ENCODE measurements around the gene ADAMTS2.

The ADAMTS2 gene

GRCh38 chr5:179203248-179203647 is 142.0 kb downstream of the ADAMTS2 start:
- Histone ChIP-seq H2BK120ac (ENCODE audit: low read depth, low read length) (no peak overlapping the region), H3K9me3 (replicated peaks in 1 of 2; ENCODE audit: control insufficient read depth in 2 of 2, insufficient read depth in 1 of 2, low read depth in 1 of 2, low read length in 2 of 2) (no peaks in the 10 kb centered on the region), H3K27ac (replicated peaks; ENCODE audit: low read length) (no peak overlapping the region), H3K4ac (ENCODE audit: low read length) (no peak overlapping the region), H3K27me3 (ENCODE audit: control insufficient read depth in 3 of 3, insufficient read depth in 3 of 3, low read depth in 1 of 3, low read length in 3 of 3) (no peaks in the 10 kb centered on the region), H3K23ac (ENCODE audit: low read depth, low read length, poor library complexity) (peak overlapping the region; percentile 57), H4K91ac (ENCODE audit: low read depth, low read length, poor library complexity) (no peak overlapping the region), H3K79me1 (ENCODE audit: low read depth, low read length) (no peaks in the 10 kb centered on the region), H3K4me3 (ENCODE audit: low read length in 2 of 2) (no peak overlapping the region), H2AK5ac (ENCODE audit: low read depth, low read length) (peak overlapping the region; percentile 43), H2BK5ac (ENCODE audit: low read length) (no peak overlapping the region), H3K4me2 (ENCODE audit: insufficient read depth, low read length, poor library complexity, severe bottlenecking) (no peak overlapping the region), H2AFZ (ENCODE audit: low read length) (no peak overlapping the region), H2BK12ac (ENCODE audit: low read length) (peak overlapping the region; percentile 73), H3K4me1 (ENCODE audit: control insufficient read depth in 2 of 2, insufficient read depth in 1 of 2, low read depth in 1 of 2, low read length in 2 of 2) (peaks cover 0 to 7% of the 10 kb centered on the region in 2 donors), H4K8ac (ENCODE audit: low read depth, low read length) (no peak overlapping the region), H3K14ac (ENCODE audit: low read length) (no peak overlapping the region), H3K9ac (ENCODE audit: low read depth, low read length, poor library complexity) (peak overlapping the region; percentile 21), H3K36me3 (replicated peaks in 1 of 2; ENCODE audit: control insufficient read depth in 2 of 2, insufficient read depth in 2 of 2, low read length in 2 of 2) (no peaks in the 10 kb centered on the region), H3K18ac (ENCODE audit: low read length) (peak overlapping the region; percentile 71), H2BK15ac (ENCODE audit: low read length) (no peak overlapping the region)
- no CpG with 5 or more reads among the region's 9 CpGs for WGBS, 2 donors (ENCODE audit: extremely low coverage in 2 of 2, insufficient read length in 2 of 2, insufficient replicate concordance in 1 of 2)
- no peak for DNase-seq (ENCODE audit: low spot score)

DNA sequence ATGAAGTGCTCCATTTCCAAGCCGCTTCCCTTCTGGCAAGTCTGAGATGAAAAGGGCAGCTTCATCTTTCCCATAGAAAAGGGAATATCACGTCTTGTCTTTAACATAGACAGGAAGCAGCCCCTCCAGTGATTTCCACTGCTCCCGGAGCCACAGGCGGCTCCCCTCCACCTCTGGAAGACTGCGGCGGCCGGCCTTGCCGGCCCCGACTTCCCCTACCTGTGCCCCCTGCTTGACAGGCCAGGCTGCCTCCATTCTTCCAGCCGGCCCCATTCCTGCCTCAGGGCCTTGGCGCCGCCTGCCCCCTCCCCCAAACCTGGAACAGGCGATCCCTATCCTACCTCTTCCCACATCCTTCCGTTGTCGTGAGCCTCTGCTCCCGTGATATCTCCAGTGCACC is 143.3 kb downstream of the ADAMTS2 start:
- no peaks in the 10 kb centered on the region for H3K36me3 ChIP-seq (replicated peaks in 1 of 2; ENCODE audit: control insufficient read depth in 2 of 2, insufficient read depth in 2 of 2, low read length in 2 of 2)
- H2BK5ac ChIP-seq (ENCODE audit: low read length): no peak overlapping the region
- no peak overlapping the region for H3K27ac ChIP-seq (replicated peaks; ENCODE audit: low read length)
- no peak for DNase-seq (ENCODE audit: low spot score)
- no peak overlapping the region for H2BK15ac ChIP-seq (ENCODE audit: low read length)
- H2AK5ac ChIP-seq (ENCODE audit: low read depth, low read length): no peak overlapping the region
- H4K91ac ChIP-seq (ENCODE audit: low read depth, low read length, poor library complexity): no peak overlapping the region
- peak overlapping the region; percentile 60 for H3K18ac ChIP-seq (ENCODE audit: low read length)
- no peak overlapping the region for H3K9ac ChIP-seq (ENCODE audit: low read depth, low read length, poor library complexity)
- no peak overlapping the region for H3K23ac ChIP-seq (ENCODE audit: low read depth, low read length, poor library complexity)
- peaks cover 0 to 7% of the 10 kb centered on the region in 2 donors for H3K4me1 ChIP-seq (ENCODE audit: control insufficient read depth in 2 of 2, insufficient read depth in 1 of 2, low read depth in 1 of 2, low read length in 2 of 2)
- no peak overlapping the region for H4K8ac ChIP-seq (ENCODE audit: low read depth, low read length)
- H3K4me3 ChIP-seq (ENCODE audit: low read length in 2 of 2): no peak overlapping the region
- H3K14ac ChIP-seq (ENCODE audit: low read length): no peak overlapping the region
- no peaks in the 10 kb centered on the region for H3K27me3 ChIP-seq (ENCODE audit: control insufficient read depth in 3 of 3, insufficient read depth in 3 of 3, low read depth in 1 of 3, low read length in 3 of 3)
- no peaks in the 10 kb centered on the region for H3K79me1 ChIP-seq (ENCODE audit: low read depth, low read length)
- H2AFZ ChIP-seq (ENCODE audit: low read length): no peak overlapping the region
- no peak overlapping the region for H3K4me2 ChIP-seq (ENCODE audit: insufficient read depth, low read length, poor library complexity, severe bottlenecking)
- no peak overlapping the region for H2BK12ac ChIP-seq (ENCODE audit: low read length)
- no peaks in the 10 kb centered on the region for H3K9me3 ChIP-seq (replicated peaks in 1 of 2; ENCODE audit: control insufficient read depth in 2 of 2, insufficient read depth in 1 of 2, low read depth in 1 of 2, low read length in 2 of 2)
- no peak overlapping the region for H3K4ac ChIP-seq (ENCODE audit: low read length)
- H2BK120ac ChIP-seq (ENCODE audit: low read depth, low read length): no peak overlapping the region
- WGBS, 2 donors (ENCODE audit: extremely low coverage in 2 of 2, insufficient read length in 2 of 2, insufficient replicate concordance in 1 of 2): no CpG with 5 or more reads among the region's 16 CpGs

DNA sequence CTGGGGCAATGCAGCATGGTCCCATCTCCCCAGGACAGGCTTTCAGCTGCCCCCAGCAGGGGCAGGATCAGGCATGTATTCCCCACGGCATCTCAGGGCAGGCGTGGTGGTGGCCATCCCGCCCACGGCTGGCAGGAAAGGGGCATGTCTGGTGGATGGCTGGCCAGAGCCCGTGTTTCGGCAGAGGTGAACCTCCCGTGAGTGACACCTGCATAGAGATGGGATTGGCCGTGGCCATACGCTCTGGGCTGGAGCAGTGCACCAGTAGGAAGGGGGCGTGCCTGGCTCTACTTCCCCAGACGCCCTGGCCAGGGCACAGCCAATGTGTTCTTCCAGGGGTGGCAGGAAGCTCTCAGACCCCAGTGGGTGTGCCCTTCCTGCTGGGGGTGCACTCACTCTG is 146.0 kb downstream of the ADAMTS2 start:
- Histone ChIP-seq H3K27ac (replicated peaks; ENCODE audit: low read length) (no peak overlapping the region), H3K18ac (ENCODE audit: low read length) (peak overlapping the region; percentile 42), H4K8ac (ENCODE audit: low read depth, low read length) (no peak overlapping the region), H2BK15ac (ENCODE audit: low read length) (no peak overlapping the region), H2AFZ (ENCODE audit: low read length) (no peak overlapping the region), H3K4me1 (ENCODE audit: control insufficient read depth in 2 of 2, insufficient read depth in 1 of 2, low read depth in 1 of 2, low read length in 2 of 2) (peaks cover 0 to 1% of the 10 kb centered on the region in 2 donors), H2BK120ac (ENCODE audit: low read depth, low read length) (no peak overlapping the region), H3K14ac (ENCODE audit: low read length) (peak overlapping the region; percentile 92), H3K27me3 (ENCODE audit: control insufficient read depth in 3 of 3, insufficient read depth in 3 of 3, low read depth in 1 of 3, low read length in 3 of 3) (no peaks in the 10 kb centered on the region), H3K4ac (ENCODE audit: low read length) (peak overlapping the region; percentile 30), H2BK12ac (ENCODE audit: low read length) (no peak overlapping the region), H2BK5ac (ENCODE audit: low read length) (no peak overlapping the region), H3K36me3 (replicated peaks in 1 of 2; ENCODE audit: control insufficient read depth in 2 of 2, insufficient read depth in 2 of 2, low read length in 2 of 2) (no peaks in the 10 kb centered on the region), H3K79me1 (ENCODE audit: low read depth, low read length) (peaks cover 3% of the 10 kb centered on the region), H3K4me2 (ENCODE audit: insufficient read depth, low read length, poor library complexity, severe bottlenecking) (no peak overlapping the region), H4K91ac (ENCODE audit: low read depth, low read length, poor library complexity) (no peak overlapping the region), H3K9ac (ENCODE audit: low read depth, low read length, poor library complexity) (no peak overlapping the region), H3K4me3 (ENCODE audit: low read length in 2 of 2) (no peak overlapping the region), H3K9me3 (replicated peaks in 1 of 2; ENCODE audit: control insufficient read depth in 2 of 2, insufficient read depth in 1 of 2, low read depth in 1 of 2, low read length in 2 of 2) (no peaks in the 10 kb centered on the region), H2AK5ac (ENCODE audit: low read depth, low read length) (peak overlapping the region; percentile 82), H3K23ac (ENCODE audit: low read depth, low read length, poor library complexity) (peak overlapping the region; percentile 69)
- no CpG with 5 or more reads among the region's 11 CpGs for WGBS, 2 donors (ENCODE audit: extremely low coverage in 2 of 2, insufficient read length in 2 of 2, insufficient replicate concordance in 1 of 2)
- DNase-seq (ENCODE audit: low spot score): no peak

- Histone ChIP-seq H3K4me1 (ENCODE audit: control insufficient read depth in 2 of 2, insufficient read depth in 1 of 2, low read depth in 1 of 2, low read length in 2 of 2) (peaks cover 0 to 1% of the 10 kb centered on the region in 2 donors), H3K4me3 (ENCODE audit: low read length in 2 of 2) (no peak overlapping the region), H2BK5ac (ENCODE audit: low read length) (no peak overlapping the region), H3K14ac (ENCODE audit: low read length) (peak overlapping the region; percentile 92), H2BK15ac (ENCODE audit: low read length) (no peak overlapping the region), H2BK12ac (ENCODE audit: low read length) (peak overlapping the region; percentile 32), H3K27me3 (ENCODE audit: control insufficient read depth in 3 of 3, insufficient read depth in 3 of 3, low read depth in 1 of 3, low read length in 3 of 3) (no peaks in the 10 kb centered on the region), H3K9me3 (replicated peaks in 1 of 2; ENCODE audit: control insufficient read depth in 2 of 2, insufficient read depth in 1 of 2, low read depth in 1 of 2, low read length in 2 of 2) (no peaks in the 10 kb centered on the region), H3K36me3 (replicated peaks in 1 of 2; ENCODE audit: control insufficient read depth in 2 of 2, insufficient read depth in 2 of 2, low read length in 2 of 2) (no peaks in the 10 kb centered on the region), H4K8ac (ENCODE audit: low read depth, low read length) (no peak overlapping the region), H3K18ac (ENCODE audit: low read length) (peak overlapping the region; percentile 67), H2AFZ (ENCODE audit: low read length) (no peak overlapping the region), H3K4me2 (ENCODE audit: insufficient read depth, low read length, poor library complexity, severe bottlenecking) (no peak overlapping the region), H3K23ac (ENCODE audit: low read depth, low read length, poor library complexity) (peak overlapping the region; percentile 69), H2AK5ac (ENCODE audit: low read depth, low read length) (peak overlapping the region; percentile 22), H3K9ac (ENCODE audit: low read depth, low read length, poor library complexity) (no peak overlapping the region), H2BK120ac (ENCODE audit: low read depth, low read length) (no peak overlapping the region), H4K91ac (ENCODE audit: low read depth, low read length, poor library complexity) (no peak overlapping the region), H3K79me1 (ENCODE audit: low read depth, low read length) (peaks cover 3% of the 10 kb centered on the region), H3K27ac (replicated peaks; ENCODE audit: low read length) (no peak overlapping the region), H3K4ac (ENCODE audit: low read length) (no peak overlapping the region)
- no peak for DNase-seq (ENCODE audit: low spot score)
- WGBS, 2 donors (ENCODE audit: extremely low coverage in 2 of 2, insufficient read length in 2 of 2, insufficient replicate concordance in 1 of 2): no CpG with 5 or more reads among the region's 8 CpGs
Measured at GRCh38 chr5:179198825-179199224, 146.4 kb downstream of the ADAMTS2 start.
